BJ (cell line): ENCODE measurements around the gene RNF135. TPM values are rescaled to one million over a fixed set of nuclear protein-coding genes. Genes with fewer than 3 reads are reported as not detected.
"Not testable (repeated sequence)": the region's sequence is repeated elsewhere in the genome, so short reads cannot be mapped to it uniquely, and the experiment has no call there.

Experiments
- CTCF ChIA-PET: fragments of 350-600 bp; formaldehyde crosslinking; extraction: SDS; loops from one replicate; lab custom pipeline; 2021; ENCODE audit warnings: antibody characterized with exemption, inconsistent platforms; lab: Yijun Ruan, JAX
- POLR2A ChIA-PET: fragments of 300-600 bp; sonication (Branson Sonifier 250); formaldehyde crosslinking; extraction: SDS; loops from one replicate; lab custom pipeline; 2021; ENCODE audit warnings: antibody characterized with exemption; lab: Charles Lee
- DNase-seq: peaks from one replicate; pipeline ENCODE4 v3.0.0-alpha.2; 2011; ENCODE audit warnings: low read depth
- H3K27me3 ChIP-seq: 2 replicates; pipeline ENCODE4 v1.6.0; 2011; ENCODE audit warnings: low read length; ENCODE audit not compliant: control insufficient read depth, insufficient read depth
- H3K36me3 ChIP-seq: 2 replicates; pipeline ENCODE4 v1.5.1; 2011; ENCODE audit warnings: low read length; ENCODE audit not compliant: control insufficient read depth, insufficient read depth
- H3K4me3 ChIP-seq: 2 replicates; pipeline ENCODE4 v1.5.1; 2011; ENCODE audit warnings: low read depth, mild to moderate bottlenecking, control low read depth, low read length
- CTCF ChIP-seq: IDR thresholded peaks from 2 replicates; pipeline ENCODE4 v1.5.1; 2011; ENCODE audit warnings: low read depth, mild to moderate bottlenecking, control low read depth, inconsistent platforms, low read length, moderate library complexity; ENCODE audit not compliant: insufficient read depth
- polyA plus RNA-seq: library from polyadenylated mRNA; depleted of rRNA; stranded (reverse); fragments of >200 nt; gene quantifications from 2 replicates; pipeline ENCODE4 v1.2.3, GENCODE V29; 2011

The RNF135 gene
- polyA plus RNA-seq, 1 experiment: 14.6 TPM

GRCh38 chr17:30930495-30930894 lies 40.3 kb upstream of the RNF135 start:
- no peak for TF ChIP-seq CTCF
- no peak for DNase-seq
- Histone ChIP-seq H3K4me3 (no peak overlapping the region), H3K36me3 (no peaks in the 10 kb centered on the region), H3K27me3 (peaks cover 6% of the 10 kb centered on the region)
- ChIA-PET CTCF (interaction anchor here (0.6 to 1.0 kb wide), 2 partner anchors 14 to 83 kb away, joined by 3 read pairs; no protein-coding TSS in a partner anchor), POLR2A (no interaction called here)

- CTCF ChIA-PET: interaction anchor here (1.4 kb wide), 1 partner anchor 25 kb away, joined by 3 read pairs; no protein-coding TSS in a partner anchor
These were observed 39.3 kb upstream of the RNF135 start for GRCh38 chr17:30931582-30931981.

GRCh38 chr17:30933966-30934365 lies 36.9 kb upstream of the RNF135 start:
- Histone ChIP-seq H3K4me3 (no peak overlapping the region), H3K36me3 (no peaks in the 10 kb centered on the region), H3K27me3 (peaks cover 4% of the 10 kb centered on the region; the same call in 1 of the 2 replicates)
- TF ChIP-seq CTCF: no peak
- DNase-seq: no peak
- ChIA-PET CTCF (no interaction called here), POLR2A (no interaction called here)

More at GRCh38 chr17:30931582-30931981, 39.3 kb upstream of the RNF135 start:
- DNase-seq, H3K27me3 ChIP-seq, H3K4me3 ChIP-seq, POLR2A ChIA-PET, H3K36me3 ChIP-seq: not testable (repeated sequence)

GRCh38 chr17:30939051-30939689 lies 31.7 kb upstream of the RNF135 start:
- H3K36me3 ChIP-seq: no peaks in the 10 kb centered on the region
- ChIA-PET CTCF (no interaction called here), POLR2A (no interaction called here)
- no peak for DNase-seq
- peaks cover 2% of the 10 kb centered on the region; the same call in 1 of the 2 replicates for H3K27me3 ChIP-seq
- TF ChIP-seq CTCF: no peak
- H3K4me3 ChIP-seq: no peak overlapping the region

- ChIA-PET POLR2A (no interaction called here), CTCF (no interaction called here)
- no peak for DNase-seq
- no peak overlapping the region for H3K4me3 ChIP-seq
- no peaks in the 10 kb centered on the region for H3K36me3 ChIP-seq
- peak; percentile 23; the same call in 1 of the 2 replicates for TF ChIP-seq CTCF
- peaks cover 3% of the 10 kb centered on the region; the same call in 1 of the 2 replicates for H3K27me3 ChIP-seq
These were observed 28.3 kb upstream of the RNF135 start for GRCh38 chr17:30942308-30943079.
